MV-4-11 (cell line): ENCODE measurements around the gene MICOS13.
"Not testable (repeated sequence)": the region's sequence is repeated elsewhere in the genome, so short reads cannot be mapped to it uniquely, and the experiment has no call there.

ENCODE experiments used
- DNase-seq: peaks from one replicate; lab custom pipeline; 2025; lab: John Stamatoyannopoulos, UW

MICOS13 gene, protein sequence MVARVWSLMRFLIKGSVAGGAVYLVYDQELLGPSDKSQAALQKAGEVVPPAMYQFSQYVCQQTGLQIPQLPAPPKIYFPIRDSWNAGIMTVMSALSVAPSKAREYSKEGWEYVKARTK

DNA sequence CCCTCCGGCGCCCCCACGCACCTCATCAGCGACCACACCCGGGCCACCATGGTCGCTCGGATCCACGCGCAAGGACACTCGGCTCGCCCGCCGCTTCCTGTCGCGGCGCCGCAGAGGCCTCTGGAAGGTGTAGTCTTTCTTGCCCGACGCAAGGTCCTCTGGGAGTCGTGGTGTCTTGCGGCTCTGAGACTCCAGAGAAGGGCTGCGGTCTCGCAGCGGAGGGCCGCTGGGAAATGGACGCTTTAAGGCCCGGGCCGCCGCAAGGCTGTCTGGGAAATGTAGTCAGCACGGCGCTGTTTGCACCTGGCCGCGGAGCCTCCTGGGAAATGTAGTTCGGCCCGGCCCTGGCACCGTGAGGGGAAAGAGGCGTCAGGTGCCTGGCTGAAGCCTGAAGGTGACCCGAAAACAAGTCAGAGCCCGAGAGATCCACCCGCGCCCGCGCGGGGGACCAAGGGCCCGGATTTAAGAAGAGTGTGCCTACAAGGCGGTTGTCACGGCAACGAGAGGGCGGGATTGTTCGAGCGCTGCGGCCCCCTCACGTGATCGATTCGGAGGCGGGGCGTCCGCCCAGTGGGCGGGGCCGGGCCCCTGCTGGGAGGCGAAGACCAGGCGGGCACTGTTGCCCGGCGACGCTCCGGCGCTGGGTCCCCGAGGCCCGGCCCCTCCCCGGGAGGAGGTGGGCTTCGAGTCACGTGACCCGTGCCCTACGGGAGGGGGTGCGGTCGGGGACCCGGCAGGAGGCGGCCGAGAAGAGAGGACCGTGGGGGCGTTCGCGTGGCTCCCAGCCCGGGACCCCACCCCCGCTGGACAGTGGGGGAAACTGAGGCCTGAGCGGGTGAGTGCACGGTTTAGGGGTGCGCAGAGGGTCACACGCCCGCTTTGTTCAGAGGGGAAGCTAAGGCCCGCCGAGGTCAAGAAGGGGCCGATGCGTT, at the start of gene MICOS13, which contains the start of gene HSD11B1L:
Gene MICOS13 (minus strand): TSS at position 80 of the 932 bp plus-strand sequence. CDS start 30 bp downstream, at position 50.
Gene HSD11B1L (plus strand): TSS at position 591 of the 932 bp plus-strand sequence. CDS start 3,806 bp downstream, outside the sequence.
- peak; percentile 100 for DNase-seq

DNA sequence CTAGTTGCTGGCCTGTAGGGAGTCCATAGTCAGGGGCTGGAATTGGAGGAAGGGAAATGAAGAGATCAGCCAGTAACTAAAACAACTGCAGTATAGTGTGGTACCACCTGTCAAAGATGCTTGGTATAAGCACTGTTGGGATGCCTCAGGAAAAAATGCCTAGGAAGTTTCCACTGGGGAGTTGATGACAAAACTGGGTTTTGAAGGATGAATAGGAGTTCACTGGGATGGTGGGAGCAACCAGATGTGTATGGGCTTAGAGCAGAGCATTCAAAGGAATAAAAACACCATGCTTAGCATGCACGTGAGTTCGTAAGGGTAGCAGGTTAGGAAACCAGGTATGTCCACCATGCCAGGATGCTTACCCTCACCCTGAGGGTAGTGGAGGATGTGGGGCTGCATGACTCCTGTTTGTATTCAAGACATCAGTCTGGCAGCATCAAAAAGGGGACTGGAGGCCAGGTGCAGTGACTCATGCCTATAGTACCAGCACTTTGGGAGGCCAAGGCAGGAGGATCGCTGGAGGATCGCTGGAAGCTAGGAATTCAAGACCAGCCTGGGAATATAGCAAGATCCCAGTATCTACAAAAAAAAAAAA, 47.2 kb upstream of the MICOS13 start:
- no peak for DNase-seq

DNA sequence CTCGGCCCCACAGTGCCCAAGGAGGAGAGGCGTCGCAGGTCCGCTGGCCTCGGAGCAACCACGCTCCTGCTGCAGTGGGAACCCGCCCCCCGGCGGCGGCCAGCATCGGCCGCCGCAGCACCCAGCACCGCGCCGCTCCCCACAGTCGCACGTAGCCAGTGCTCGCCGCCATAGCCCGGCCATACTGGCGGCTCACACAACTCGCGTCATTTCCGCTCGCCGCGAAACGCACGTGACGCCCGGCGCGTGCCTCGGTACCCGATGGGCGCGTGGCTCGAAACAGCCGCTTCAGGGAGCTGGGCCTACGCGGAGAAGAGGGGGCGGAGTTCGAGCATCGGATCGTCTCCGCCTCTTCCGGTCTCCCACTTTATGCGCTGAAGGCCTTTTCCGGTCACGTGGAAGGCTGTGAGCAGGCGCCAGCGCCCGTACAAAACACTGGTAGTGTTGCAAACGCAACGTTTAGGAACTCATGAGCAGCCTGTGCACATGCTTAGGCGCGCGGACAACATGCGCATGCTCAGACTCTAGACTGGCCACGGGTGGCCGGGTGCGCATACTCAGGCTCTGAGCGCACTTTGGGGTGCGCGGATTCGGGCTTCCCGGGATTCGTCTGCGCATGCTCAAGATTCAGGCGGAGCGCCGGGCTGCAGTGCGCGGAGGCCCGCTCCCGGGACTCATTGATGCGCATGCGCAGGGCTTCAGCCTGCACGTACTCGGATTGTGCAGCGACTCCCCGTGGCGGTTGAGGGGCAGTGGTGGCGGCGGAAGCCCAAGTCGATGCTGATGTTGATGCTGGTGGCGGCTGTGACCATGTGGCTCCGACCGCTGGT, 39.9 kb upstream of the MICOS13 start, which contains the start of the genes CATSPERD and LONP1:
Gene CATSPERD (plus strand): TSS at position 677 of the 830 bp plus-strand sequence. CDS start 101 bp downstream, at position 778.
Gene LONP1 (minus strand): TSS at position 186 of the 830 bp plus-strand sequence. CDS start 14 bp downstream, at position 172.
- DNase-seq: peak; percentile 100

DNA sequence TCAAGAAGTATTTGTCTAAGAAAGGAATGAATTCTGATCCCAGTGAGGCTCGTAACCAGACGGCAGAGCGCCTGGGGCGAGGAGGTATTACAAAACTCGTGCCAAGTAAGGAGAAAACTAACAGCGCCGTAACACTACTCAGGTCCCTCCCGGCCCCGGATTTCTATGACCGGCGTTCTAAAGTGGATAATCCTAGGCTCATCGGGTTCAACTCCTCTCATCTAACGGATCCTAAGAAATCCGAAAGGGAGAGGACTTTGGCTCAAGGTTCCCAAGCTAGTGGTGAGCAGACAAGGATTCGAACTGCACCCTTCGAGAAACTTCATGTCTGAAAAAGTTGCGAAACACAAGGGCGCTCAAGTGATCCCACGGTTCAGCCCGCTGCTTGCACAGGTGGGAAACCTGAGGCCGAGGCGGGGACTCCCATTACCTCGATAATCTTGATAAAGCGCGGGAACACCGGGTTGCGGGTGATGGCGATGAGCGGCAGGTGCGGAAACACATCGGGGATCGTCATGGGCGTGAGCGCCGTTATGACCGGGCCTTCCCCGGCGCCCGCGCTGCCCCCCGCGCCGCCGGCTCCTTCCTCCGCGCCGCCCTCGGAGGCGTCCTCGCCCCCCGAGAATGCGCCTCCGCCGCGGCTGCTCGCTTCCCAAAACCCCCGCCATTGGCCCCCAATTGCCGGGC, 39.1 kb upstream of the MICOS13 start:
- DNase-seq: peak; percentile 36

DNA sequence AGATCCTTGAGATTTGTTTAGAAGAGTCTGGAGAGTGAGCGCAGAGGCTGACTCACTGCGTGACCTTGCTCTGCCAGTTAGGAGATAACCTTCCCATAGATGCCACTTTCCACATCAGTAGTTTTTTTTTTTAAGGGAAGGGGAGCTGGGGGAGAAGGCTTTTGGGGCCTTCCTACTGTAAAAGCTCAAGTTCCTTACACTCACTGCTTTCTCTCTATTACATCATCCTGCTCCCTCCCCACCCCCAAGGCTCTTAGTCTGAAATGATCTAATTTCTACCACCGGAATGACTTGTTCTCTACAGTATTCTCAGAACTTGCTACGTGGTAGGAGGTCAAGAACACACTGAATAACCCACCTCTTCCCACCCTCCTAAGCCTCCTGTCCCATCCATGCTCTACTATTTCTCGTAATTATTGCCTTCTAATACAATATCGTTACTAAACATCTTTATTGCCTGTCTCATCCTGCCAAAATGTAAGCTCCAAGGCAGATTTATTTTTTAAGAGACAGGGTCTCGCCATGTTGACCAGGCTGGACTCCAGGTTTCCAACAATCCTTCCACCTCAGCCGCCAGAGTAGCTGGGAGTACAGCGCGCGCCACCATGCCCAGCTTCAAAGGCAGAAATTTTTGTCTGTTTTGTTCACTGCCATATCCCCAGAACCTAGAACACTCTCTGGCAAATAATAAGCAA, 38.4 kb upstream of the MICOS13 start:
- DNase-seq: peak; percentile 95

DNA sequence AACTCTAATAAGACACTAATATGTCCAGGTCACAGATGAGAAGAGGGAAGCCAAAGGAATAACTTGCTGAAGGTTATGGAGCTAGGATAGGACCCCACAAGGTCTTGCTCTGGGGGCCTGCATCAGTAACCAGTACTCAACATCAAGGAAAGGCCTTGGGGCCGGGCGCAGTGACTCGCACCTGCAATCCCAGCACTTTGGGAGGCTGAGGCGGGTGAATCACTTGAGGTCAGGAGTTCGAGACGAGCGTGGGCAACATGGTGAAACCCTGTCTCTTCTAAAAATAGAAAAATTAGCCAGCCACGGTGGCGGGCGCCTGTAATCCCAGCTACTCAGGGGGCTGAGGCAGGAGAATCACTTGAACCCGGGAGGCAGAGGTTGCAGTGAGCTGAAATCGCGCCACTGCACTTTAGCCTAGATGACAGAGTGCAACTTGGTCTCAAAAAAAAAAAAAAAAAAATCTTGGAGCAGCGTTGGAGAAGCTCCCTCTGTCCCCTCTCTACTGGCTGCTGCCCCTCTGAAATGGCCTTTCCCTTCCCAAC, 37.8 kb upstream of the MICOS13 start:
- peak; percentile 70 for DNase-seq

DNA sequence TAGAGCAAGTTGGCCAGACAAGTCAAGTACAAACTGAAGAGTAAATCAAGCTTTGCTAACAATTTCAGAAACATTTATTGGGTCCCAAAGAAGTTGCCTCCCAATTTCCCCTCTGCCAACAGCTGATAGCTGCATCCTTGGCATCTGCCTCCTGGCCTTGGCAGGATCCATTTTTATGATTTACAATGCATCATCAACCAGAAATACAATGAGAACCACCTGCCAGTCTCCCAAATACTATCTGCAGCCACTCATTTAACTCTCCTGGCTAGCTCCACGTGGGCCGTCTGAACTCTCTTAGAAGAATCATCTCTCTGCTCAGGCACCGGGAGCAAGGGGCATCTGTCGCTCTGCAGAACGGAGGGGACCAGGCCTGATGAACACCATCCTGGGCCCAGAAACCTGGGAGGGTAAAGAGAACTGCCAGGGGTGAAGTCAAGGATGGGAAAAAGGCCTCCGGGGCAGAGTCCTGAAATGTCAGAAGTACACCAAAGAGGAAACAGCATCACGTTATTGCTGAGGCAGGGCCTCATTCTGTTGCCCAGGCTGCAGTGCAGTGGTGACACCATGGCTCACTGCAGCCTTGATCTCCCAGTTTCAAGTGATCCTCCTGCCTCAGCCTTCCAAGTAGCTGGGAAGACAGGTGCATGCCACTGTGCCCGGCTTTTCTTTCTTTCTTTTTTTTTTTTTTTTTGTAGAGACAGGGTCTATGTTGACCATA, 37.1 kb upstream of the MICOS13 start:
- no peak for DNase-seq

DNA sequence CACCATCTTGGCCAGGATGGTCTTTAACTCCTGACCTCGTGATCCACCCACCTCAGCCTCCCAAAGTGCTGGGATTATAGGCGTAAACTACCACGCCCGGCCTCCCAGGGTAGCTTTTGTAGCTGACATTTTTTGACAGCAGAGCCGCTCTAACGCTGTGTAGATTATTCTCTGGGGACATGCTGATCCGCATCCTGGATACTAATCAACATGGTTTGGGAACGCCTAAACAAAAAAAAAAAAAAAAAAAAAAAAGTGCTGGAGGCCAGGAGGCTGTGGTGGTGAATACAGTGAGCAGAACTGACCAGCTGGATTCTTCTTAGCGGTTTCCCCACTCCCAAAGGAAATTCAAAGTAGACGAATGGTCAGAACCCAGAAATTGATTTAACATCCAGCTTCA, 34.5 kb upstream of the MICOS13 start:
- DNase-seq: no peak

DNA sequence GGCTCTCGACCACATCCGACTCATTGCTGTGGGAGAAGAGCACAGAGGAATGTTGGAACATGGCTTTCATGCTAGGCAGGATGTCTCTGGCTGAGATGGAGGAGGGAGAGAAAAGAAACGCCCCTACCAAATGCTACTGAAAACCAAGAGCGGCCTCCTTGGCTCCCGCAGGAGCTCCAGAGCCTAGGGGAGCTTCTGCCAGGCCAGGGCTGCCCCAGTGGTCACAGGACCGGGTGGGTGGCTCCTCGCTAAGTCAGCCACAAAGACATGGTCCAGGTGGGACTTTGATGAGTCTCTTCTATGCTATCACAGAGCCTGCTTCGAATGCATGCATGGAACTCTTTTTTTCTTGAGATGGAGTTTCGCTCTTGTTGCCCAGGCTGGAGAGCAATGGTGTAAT, 32.9 kb upstream of the MICOS13 start:
- DNase-seq: no peak

DNA sequence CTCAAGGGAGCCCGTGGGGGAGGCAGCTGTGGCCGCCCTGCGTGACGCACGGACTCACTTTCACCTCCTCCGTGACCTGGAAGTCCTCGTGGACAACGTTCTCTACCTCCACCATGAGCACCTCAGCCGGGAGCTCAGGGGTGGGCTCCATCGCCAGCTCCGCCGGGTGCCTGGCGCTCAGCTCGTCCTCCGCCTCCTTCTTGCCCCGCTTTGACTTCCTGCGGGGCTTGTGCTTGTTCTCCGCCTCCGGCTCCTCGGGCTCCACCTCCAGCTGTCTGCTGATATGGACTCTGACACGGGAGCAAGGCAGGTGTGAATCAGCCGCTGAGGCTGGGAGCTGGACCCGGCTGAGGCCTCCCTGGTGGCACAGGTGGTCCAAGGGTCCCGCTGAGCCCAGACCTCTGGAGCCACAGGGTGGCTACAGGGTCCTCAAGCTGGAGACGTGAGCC, 31.4 kb upstream of the MICOS13 start:
- DNase-seq: no peak

DNA sequence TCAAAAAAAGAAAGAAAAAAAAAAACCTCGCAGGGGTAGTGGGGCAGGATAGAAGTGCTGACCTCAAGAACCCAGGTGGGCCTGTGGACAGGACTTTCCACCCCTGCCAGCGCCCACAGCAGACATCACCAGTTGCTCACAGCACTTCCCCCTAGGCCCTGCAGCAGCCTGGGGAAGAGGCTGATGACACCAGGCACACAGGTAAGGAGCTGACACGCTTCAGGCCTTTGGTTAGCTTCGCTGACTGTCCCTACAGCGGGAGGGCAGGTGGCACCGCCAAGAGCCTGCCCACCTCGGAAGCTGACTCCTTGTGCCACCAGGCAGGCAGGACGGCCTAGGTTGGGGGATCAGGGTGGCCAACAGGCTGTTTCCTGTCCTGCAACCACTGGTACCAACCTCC, 30.7 kb upstream of the MICOS13 start:
- no peak for DNase-seq

DNA sequence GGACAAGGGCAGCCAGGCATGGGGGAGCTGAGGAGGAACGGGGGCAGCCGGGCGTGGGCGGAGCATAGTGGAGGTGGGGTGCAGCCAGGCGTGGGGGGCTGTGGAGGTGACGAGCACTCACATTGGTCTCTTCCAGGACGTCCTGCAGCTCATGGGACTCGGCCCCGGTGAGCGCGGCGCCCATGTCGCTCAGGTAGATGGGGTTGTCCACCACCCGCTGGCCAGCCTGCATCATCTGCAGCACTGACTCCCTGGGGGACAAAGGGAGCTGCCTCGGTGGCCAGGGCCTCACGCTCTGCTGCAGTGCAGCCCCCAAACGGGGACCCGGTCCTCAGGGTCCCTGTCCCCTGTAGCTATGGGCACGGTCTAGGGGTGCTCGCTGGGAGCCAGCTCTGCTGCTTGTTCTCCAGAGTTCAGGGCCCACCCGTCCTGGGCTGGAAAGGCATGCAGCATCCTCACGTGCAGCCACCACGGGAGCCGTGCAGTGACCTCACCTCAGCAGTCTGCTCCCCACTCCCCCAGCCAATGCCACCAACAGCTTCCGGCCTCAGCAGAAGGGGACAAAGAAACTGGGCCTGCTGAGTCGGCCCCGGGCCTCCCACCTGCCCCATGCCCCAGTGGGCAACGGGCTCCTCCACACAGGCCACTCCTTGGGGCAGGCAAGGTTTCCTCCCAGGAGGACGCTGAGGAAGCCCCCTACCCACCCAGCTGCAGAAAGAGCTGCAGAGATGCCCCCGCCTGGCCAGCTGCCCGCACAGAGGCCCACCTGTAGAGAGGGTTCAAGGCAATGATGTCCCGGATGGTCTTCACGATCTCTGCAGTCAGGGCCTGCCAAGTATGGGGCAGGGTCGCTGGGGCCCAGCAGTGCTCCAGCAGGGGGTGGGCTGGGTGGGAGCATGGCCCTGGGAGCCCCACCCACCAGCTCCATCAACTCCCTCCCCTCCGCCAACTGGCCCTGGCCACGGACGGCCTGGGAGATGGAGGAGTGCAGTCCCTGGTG, 27.6 kb upstream of the MICOS13 start:
- DNase-seq: no peak

DNA sequence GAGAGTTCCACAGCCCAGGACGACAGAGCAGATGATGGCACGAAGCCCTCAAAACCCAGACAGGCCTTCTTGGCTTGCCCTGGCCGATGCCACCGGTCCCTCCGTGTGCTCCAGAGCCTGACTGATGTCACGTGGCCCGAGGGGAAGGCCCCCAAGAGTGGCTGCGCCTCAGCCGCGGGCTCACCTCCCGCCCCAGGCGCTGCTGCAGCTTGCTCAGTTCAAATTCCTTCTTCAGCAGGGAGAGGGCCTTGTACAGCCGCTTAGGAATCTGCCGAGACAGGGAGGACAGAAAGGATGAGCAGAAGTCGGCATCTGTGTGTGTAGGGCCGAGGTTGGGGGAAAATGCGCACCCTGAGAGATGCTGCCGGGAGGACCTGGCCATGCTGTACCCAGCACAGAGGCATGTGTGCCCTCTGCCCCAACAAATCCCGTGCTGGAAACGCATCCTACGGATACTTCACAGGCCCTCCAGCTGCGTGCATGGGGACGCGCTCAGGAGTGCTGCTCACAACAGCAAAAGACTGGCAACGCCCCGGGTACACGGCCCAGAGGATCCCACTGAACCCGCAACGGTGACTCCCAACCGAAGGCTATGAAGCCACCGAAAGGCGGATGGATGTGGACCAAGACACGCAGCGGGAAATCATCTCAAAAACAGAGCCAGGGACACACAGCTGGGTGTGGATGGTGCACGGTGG, 26.7 kb upstream of the MICOS13 start:
- DNase-seq: no peak

DNA sequence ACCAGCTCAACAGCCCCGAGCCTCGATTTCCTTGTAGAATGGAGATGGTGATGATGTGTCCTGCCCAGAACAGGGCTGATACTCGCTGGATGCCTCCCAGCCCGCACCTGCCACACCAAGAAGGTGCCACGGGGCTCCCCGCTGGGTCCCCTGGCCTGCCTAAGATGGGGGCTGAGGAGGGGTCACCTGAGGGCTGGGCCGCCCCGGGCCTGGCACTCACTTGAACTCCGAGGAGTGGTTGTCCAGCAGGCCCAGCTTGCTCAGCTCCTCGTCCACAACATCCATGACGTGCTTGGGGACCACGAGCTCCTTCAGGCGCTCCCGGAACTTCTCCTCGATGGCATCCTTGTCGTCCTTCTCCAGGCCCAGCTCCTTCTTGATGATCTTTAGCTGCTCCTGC, 25.2 kb upstream of the MICOS13 start:
- no peak for DNase-seq

DNA sequence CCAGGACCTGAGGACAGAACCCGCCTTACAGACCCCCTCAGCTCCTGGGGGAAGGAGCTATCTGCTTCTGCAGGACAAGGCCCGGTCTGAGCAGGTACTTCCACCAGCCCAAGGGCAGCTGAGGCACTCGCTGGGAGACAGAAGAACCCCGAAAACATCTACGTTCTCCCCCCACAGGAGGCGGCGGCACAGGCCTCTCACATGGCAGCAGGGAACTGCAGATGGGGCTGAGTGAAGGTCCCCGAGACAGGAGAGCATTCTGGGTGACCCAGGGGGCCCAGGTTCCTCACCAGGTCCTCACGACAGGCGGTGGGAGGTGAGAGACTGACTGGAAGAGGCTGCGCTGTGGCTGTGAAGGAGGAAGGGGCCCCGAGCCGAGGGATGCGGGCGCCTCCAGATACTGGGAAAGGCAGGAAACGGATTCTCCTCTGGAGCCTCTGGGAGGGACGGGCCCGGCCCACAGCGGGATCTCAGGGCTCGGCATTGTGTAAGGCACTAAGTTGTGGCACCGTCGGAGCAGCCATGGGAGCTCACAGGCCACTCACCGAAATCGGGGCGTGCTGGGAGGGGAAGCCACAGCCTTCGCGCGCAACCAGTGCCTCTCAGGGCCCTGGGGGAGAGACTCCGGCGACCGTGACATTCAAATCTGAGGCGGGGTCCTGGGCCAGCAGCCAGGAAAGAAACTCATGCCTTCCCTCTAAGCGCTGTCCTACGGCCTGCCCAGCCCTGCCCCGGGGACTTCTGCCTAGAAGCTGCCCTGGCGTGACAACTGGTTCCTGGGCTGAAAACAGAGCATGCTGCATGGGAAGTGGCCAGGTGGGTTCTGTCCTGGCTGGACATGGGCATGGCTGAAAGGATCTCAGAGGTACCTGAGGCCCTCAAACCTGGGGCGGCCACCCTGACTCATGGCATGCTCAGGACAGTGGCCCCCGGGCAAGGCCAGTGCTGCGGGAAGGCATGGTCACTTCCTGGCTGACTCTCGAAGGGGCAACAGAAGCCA, 23.8 kb upstream of the MICOS13 start:
- DNase-seq: no peak

DNA sequence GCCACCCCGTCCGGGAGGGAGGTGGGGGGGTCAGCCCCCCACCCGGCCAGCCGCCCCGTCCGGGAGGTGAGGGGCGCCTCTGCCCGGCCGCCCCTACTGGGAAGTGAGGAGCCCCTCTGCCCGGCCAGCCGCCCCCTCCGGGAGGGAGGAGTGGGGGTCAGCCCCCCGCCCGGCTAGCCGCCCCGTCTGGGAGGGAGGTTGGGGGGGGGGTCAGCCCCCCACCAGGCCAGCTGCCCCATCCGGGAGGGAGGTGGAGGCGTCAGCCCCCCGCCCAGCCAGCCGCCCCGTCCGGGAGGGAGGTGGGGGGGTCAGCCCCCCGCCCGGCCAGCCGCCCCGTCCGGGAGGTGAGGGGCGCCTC, 21.7 kb upstream of the MICOS13 start:
- DNase-seq: not testable (repeated sequence)
